Mesenteric fat pad (tissue), 1 donor: Measurements from ENCODE around the gene PALLD. TPM values are rescaled to one million over a fixed set of nuclear protein-coding genes. Genes with fewer than 3 reads are reported as not detected.

Source experiments
- DNase-seq: peaks from one replicate; pipeline ENCODE4 v3.0.0-alpha.2; 2020; ENCODE audit warnings: low spot score
- total RNA-seq: library from RNA; stranded (reverse); fragmentation: NEBNext Ultra II Directional; extraction: Animal tissue kit (Norgen Biotek cat#: 25700); gene quantifications from one replicate; pipeline ENCODE4 v1.2.1, GENCODE V29; 2021
- donor health status: DM: yes; HTN: yes; CAD: no.

The PALLD gene
- total RNA-seq, 1 donor from 2014 or later, result 87.9 TPM

GRCh38 chr4:168587411-168588125 lies 90.7 kb downstream of the PALLD start:
- DNase-seq, result no peak

GRCh38 chr4:168588916-168589531 lies 92.2 kb downstream of the PALLD start:
- no peak for DNase-seq

GRCh38 chr4:168592676-168593075 lies 95.8 kb downstream of the PALLD start:
- DNase-seq, result no peak

GRCh38 chr4:168593399-168593798 lies 96.5 kb downstream of the PALLD start:
- DNase-seq, result no peak

GRCh38 chr4:168594121-168594520 lies 97.3 kb downstream of the PALLD start:
- DNase-seq, result no peak

- no peak for DNase-seq
Measured at GRCh38 chr4:168598191-168598590, 101.3 kb downstream of the PALLD start.

GRCh38 chr4:168600796-168601583 lies 104.1 kb downstream of the PALLD start:
- no peak for DNase-seq

- DNase-seq, result no peak
Measured at GRCh38 chr4:168601899-168602298, 105.0 kb downstream of the PALLD start.

GRCh38 chr4:168604496-168605373 lies 107.9 kb downstream of the PALLD start:
- DNase-seq, result no peak

- no peak for DNase-seq
Measured at GRCh38 chr4:168605411-168605810, 108.6 kb downstream of the PALLD start.

GRCh38 chr4:168607215-168607614 lies 110.4 kb downstream of the PALLD start:
- no peak for DNase-seq

GRCh38 chr4:168608771-168609170 lies 111.9 kb downstream of the PALLD start:
- no peak for DNase-seq

GRCh38 chr4:168609369-168609768 lies 112.5 kb downstream of the PALLD start:
- no peak for DNase-seq

GRCh38 chr4:168610911-168611530 lies 114.2 kb downstream of the PALLD start:
- no peak for DNase-seq

GRCh38 chr4:168612450-168613135 lies 115.7 kb downstream of the PALLD start:
- no peak for DNase-seq

- no peak for DNase-seq
Measured at GRCh38 chr4:168613869-168614268, 117.0 kb downstream of the PALLD start.

- no peak for DNase-seq
Measured at GRCh38 chr4:168614281-168615057, 117.6 kb downstream of the PALLD start.

- DNase-seq, result no peak
Measured at GRCh38 chr4:168615294-168616065, 118.6 kb downstream of the PALLD start.
